ENCODE results near the gene DDX39B. TPM values are rescaled to one million over a fixed set of nuclear protein-coding genes. Genes with fewer than 3 reads are reported as not detected.

The DDX39B gene
- total and polyA plus RNA-seq, 9 of the 15 experiments (the other 6 are each of a cell fraction or from before 2014, with no cell fraction given), result 479 to 869 (median 592) TPM

GRCh38 chr6:31493875-31494694, 47.7 kb downstream of the DDX39B start (continued):
- TF ChIP-seq KDM1A (IDR thresholded peaks at IDR 0.05), result no peak
- no peak for TF ChIP-seq MIER1 (IDR thresholded peaks at IDR 0.05; ENCODE audit: low read depth)
- TF ChIP-seq ZBTB40 (IDR thresholded peaks at IDR 0.05), result peak; percentile 52; the same call in 1 of the 2 replicates
- TF ChIP-seq ZBTB40 (CRISPR knock-in tag; IDR thresholded peaks at IDR 0.05), result no peak
- peak in 2 of 3 experiments; percentile 19 to 77 for TF ChIP-seq YY1 (IDR thresholded peaks at IDR 0.05; ENCODE audit: borderline replicate concordance in 1 of 3, control insufficient read depth in 1 of 3, extremely low read depth in 1 of 3, insufficient read depth in 3 of 3, insufficient read length in 1 of 3, insufficient replicate concordance in 2 of 3, low read depth in 1 of 3, low read length in 2 of 3)
- TF ChIP-seq SMAD4 (CRISPR knock-in tag; conservative IDR thresholded peaks at IDR 0.05), result peak; percentile 44; the same call in 1 of the 2 replicates
- peak; percentile 73 for TF ChIP-seq NCOA6 (IDR thresholded peaks at IDR 0.05)
- no peak for TF ChIP-seq ZNF133 (CRISPR knock-in tag; IDR thresholded peaks at IDR 0.05)
- no peak for TF ChIP-seq ZBTB5 (IDR thresholded peaks at IDR 0.05)
- TF ChIP-seq JUNB (CRISPR knock-in tag; conservative IDR thresholded peaks at IDR 0.05), result no peak
- peak; percentile 58 to 67; a peak in 3 of 4 replicates for TF ChIP-seq MNT (conservative IDR thresholded peaks at IDR 0.05)
- 0 out of 2 replicates have a peak, but pooled peaks have one; percentile 18 for TF ChIP-seq TOE1 (IDR thresholded peaks at IDR 0.05; ENCODE audit: borderline replicate concordance)
- no peak for TF ChIP-seq TOE1 (CRISPR knock-in tag; IDR thresholded peaks at IDR 0.05; ENCODE audit: borderline replicate concordance, low read depth)
- TF ChIP-seq KLF1 (tag; IDR thresholded peaks at IDR 0.05), result no peak
